GM19468 (cell line): ENCODE data around the gene NUP58.
A peak's percentile ranks its signal among the peaks of the same experiment; 100 is the strongest.

Source experiments
- ATAC-seq: cut with Tn5 transposase; IDR thresholded peaks from one replicate; pipeline ENCODE4 v1.9.1; 2021; ENCODE audit warnings: mild to moderate bottlenecking, moderate library complexity, moderate number of reproducible peaks; ENCODE audit not compliant: unreplicated experiment; ENCODE audit errors: extremely low read depth

The NUP58 gene, protein sequence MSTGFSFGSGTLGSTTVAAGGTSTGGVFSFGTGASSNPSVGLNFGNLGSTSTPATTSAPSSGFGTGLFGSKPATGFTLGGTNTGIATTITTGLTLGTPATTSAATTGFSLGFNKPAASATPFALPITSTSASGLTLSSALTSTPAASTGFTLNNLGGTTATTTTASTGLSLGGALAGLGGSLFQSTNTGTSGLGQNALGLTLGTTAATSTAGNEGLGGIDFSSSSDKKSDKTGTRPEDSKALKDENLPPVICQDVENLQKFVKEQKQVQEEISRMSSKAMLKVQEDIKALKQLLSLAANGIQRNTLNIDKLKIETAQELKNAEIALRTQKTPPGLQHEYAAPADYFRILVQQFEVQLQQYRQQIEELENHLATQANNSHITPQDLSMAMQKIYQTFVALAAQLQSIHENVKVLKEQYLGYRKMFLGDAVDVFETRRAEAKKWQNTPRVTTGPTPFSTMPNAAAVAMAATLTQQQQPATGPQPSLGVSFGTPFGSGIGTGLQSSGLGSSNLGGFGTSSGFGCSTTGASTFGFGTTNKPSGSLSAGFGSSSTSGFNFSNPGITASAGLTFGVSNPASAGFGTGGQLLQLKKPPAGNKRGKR

GRCh38 chr13:25301347-25302113, at the start of gene NUP58:
TSS of gene NUP58 (plus strand) at chr13:25301625. CDS start at chr13:25301774, 149 bp downstream.
- ATAC-seq, result peak; percentile 97

GRCh38 chr13:25252225-25252624, 49.2 kb upstream of the NUP58 start:
- ATAC-seq, result no peak

- no peak for ATAC-seq
Measured at GRCh38 chr13:25252752-25253151, 48.7 kb upstream of the NUP58 start.

DNA sequence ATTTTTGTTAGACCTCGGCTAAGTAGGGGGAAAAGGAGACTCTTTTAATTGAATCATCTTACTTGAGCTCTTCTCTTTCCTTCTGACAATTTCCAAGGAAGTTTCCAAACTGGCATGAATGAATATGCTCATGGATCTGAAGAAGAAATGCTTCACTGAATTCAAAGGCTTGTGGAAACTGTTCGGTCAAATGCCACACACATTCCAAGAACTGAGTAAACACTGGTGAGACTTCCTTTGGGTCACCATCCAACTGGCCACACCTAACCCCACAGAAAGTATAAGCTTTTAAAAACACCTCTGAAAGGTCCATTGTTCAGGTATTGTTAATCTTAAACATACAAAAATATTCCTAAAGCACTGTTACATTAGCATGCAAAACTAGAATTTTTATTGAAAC, 47.7 kb upstream of the NUP58 start:
- no peak for ATAC-seq

DNA sequence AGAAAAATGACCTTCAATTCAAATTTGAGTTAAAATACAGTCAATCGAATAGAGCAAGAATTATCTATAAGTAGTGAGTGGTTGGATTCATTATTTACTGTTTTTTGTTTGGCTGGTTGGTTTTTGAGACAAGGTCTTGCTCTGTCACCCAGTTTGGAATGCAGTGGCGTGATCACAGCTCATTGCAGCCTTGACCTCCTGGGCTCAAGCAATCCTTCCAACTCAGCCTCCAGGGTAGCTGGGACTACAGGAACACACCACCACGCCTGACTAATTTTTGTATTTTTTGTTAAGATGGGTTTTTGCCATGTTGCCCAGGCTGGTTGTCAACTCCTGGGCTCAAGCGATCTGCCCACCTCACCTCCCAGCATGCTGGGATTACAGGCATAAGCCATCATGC, 39.2 kb upstream of the NUP58 start:
- no peak for ATAC-seq

GRCh38 chr13:25266706-25267105, 34.7 kb upstream of the NUP58 start:
- no peak for ATAC-seq

DNA sequence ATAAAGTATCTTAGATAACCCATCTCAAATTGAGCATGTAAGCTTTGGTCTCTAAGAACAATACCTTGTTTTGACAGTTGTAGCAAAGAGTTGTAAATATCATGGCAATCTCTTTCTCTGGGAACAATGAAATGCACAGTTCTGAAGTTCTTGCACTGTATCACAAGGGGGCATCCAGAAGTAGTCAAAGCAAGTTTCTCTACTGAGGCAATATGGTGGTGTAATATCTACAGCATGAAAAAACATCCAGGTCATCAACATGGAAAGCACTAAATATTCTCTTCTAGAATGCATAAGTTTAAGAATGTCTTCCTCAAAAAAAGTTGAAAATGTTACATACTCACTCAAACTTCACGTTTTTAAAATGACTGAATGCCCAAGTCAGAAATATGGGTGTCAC, 33.7 kb upstream of the NUP58 start:
- ATAC-seq, result no peak

DNA sequence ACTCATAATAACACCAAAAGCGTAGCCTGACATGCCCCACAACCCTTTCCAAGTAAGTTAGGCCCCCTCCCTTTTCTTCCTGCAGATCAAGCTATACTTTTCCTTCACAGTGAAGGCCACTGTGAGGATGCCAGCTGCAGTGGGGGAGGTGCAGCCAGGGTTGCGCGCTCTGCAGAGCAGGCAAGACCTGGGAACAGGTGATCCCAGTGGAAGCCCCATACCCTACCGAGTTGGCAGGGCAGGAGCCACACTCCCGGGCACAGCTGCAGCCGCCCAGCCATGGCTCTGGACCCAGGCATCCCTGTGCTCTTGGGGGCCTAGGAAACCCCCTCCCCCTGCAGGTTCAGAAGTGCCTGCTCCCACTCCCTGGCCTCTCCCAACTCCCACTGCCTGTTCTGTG, 32.9 kb upstream of the NUP58 start:
- ATAC-seq, result no peak

- no peak for ATAC-seq
Measured at GRCh38 chr13:25276748-25277147, 24.7 kb upstream of the NUP58 start.

DNA sequence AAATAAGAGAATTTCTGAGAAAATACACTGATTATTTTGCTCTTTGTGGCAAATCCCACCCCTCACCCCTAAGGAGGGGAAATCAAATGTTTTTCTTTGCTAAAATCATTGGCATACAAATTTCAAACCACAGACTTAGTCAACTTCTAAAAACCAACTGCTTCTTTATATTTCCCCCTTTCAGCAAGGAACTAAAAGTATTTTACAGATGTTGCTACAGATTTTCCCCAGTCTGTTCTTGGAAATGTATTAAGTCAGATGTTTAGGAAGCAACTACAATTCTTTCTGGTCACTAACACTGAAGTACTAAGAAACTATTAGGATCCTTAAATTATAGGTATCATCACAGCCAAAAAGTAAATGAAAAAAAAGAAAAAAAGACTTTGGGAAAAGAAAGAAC, 21.0 kb upstream of the NUP58 start:
- ATAC-seq, result no peak

DNA sequence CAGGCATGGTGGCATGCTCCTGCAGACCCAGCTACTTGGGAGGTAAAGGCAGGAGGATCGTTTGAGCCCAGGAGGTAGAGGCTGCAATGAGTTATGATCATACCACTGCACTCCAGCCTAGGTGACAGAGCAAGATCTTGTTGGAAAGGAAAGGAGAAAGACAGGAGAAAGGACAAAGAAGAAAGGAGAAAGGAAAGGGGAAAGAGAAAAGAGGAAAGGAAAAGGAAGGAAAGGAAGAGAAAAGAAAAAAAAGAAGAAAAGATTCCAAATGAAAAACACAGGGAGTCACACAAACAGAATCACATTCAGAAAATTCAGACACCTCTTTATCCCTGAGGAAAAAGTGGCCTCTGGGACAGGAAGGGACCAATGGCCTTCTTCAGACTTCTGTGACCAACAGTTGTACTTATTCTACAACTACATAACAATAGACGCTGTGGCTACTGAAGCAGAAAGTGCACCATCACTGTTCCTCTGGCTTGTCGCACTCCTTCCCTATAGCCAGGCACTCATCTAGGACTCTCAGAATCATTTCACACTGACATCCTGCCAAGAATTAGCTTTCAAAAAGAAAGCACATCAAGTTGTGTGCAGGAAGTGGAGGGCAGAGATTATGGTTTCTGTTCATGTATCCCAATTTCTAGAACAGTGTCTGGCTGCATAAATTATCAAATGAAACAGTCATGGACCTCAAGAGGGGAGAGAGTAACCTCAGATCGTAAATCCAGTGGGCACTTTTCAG, 20.1 kb upstream of the NUP58 start:
- peak; percentile 49 for ATAC-seq

DNA sequence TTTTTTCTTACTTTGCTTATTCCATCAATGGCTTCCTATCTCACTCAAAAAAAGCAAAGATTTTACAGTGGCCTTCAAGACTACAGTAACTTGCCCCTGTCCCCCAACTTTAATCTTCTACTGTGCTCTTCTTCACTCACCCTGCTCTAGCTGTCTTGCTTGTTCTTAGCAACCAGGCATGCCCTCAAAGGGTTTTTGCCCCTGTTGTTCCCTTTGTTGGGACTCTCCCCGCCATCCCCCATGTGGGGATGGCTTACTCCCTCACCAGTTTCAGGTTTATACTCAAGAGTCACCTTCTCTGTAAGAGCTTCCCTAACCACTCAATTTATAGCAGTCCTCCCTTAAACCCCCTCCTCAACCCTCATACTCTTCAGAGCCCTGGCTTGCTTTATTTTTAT, 19.5 kb upstream of the NUP58 start:
- ATAC-seq, result no peak

GRCh38 chr13:25286308-25286968, 15.0 kb upstream of the NUP58 start:
- ATAC-seq, result no peak

DNA sequence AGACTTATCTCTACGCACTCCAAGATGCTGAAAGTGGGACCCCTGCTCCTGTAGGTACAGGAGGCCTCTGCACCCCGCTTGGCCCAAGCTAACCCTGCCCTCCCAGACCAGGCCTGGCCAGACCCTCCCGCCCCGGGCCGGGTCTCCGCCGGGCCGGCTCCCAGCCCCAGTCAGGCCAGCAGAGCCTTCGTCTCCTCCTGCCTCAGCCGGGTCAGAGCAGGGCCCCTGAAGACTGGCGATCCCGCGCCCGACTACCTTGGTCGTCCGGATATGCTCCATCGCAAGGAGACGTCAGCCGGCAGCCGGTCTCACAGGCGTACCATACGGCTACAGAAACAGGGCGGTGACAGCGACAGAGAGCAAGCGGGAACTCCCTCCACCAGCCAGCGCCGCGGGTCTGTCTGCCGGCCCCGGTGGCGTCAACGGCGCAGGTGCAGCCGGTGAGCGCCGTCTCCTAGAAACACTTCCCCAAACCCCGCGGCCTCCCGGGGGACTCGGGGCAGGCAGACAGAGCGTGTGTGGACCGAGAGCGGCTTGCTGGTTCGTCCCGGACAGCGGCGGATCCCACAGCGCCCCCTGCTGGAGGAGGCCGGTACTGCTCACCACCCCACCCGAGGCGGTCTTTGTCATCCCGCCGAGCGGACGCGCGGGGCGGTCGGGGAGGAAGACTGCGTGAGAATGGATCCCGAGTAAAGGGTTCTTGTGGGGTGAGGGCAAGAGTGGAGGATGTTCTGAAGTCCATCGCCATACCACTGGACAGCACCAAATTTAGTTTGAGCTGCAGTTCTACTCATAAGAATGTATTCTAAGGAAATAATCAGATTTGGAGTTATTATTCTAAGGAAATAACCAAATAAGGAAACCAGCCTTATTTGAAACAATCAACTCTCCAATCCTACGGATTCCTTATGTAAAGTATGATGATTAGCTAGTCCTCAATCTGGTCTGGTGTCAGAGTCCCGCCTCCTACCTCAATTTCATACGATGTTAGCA, 14.2 kb upstream of the NUP58 start, which contains the start of gene MTMR6:
MTMR6 (minus strand) TSS at position 520 of the 993 bp plus-strand sequence; CDS start at position 279, 241 bp downstream.
- ATAC-seq, result peak; percentile 93

GRCh38 chr13:25288966-25289365, 12.5 kb upstream of the NUP58 start:
- no peak for ATAC-seq

- no peak for ATAC-seq
Measured at GRCh38 chr13:25291691-25292090, 9.7 kb upstream of the NUP58 start.

GRCh38 chr13:25292301-25292700, 9.1 kb upstream of the NUP58 start:
- ATAC-seq, result no peak

GRCh38 chr13:25295228-25295627, 6.2 kb upstream of the NUP58 start:
- ATAC-seq, result no peak

DNA sequence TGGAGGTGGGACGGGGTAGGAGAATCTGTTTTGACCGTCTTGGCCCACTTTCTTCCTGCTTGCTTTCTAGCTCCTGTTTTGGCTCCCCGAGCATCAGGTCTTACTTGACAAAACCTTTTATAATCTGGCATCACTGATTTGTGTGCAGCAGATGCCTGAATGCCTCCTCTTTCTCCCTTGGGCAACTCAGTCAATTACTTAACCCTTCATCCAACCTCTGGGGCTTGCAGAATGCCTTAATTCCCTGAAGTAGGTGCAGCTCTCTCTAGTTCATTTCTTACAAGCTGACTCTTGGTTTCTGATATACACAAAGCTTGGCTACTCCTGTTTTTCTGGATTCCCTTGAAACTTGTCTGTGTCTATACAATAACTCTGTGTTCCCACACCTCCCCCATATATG, 5.7 kb upstream of the NUP58 start:
- ATAC-seq, result no peak
